Naive thymus-derived CD4-positive, alpha-beta T cell (primary cell): ENCODE results near the gene AMDHD2. TPM values are rescaled to one million over a fixed set of nuclear protein-coding genes. Genes with fewer than 3 reads are reported as not detected.

Experiments
- ATAC-seq: fragments of 150-1000 bp; cut with Tn5 transposase; 2 replicates; pipeline ENCODE4 v1.10.0; 2021; ENCODE audit warnings: mild to moderate bottlenecking, moderate library complexity
- CTCF ChIA-PET: fragments of 350-600 bp; sonication (Branson Sonifier 250); formaldehyde crosslinking; loops from one replicate; lab custom pipeline; 2021; ENCODE audit warnings: antibody characterized with exemption; lab: Charles Lee
- POLR2A ChIA-PET: fragments of 350-600 bp; sonication (Branson Sonifier 250); formaldehyde crosslinking; loops from one replicate; lab custom pipeline; 2021; ENCODE audit warnings: antibody characterized with exemption, inconsistent platforms; lab: Charles Lee
- DNase-seq, 9 donors: peaks; one replicate each; pipeline versions ENCODE4 v3.0.0 to v3.0.0-alpha.2; 2020 to 2022; ENCODE audit warnings: mixed read lengths in 1 of 9
- H3K27ac ChIP-seq: one replicate; pipeline ENCODE4 v1.7.0; 2013; ENCODE audit warnings: mild to moderate bottlenecking, low read depth, low read length, moderate library complexity
- H3K27me3 ChIP-seq, 2 donors: one replicate each; pipeline ENCODE4 v1.7.0; 2013; ENCODE audit warnings: low read length in 2 of 2, mild to moderate bottlenecking in 2 of 2, moderate library complexity in 2 of 2; ENCODE audit not compliant: control insufficient read depth in 2 of 2, insufficient read depth in 2 of 2
- H3K36me3 ChIP-seq, 3 experiments: 1 replicate in 2 of 3; 2 replicates in 1 of 3; pipeline ENCODE4 v1.7.0; 2013; ENCODE audit warnings: low read length in 3 of 3, mild to moderate bottlenecking in 3 of 3, moderate library complexity in 1 of 3; ENCODE audit not compliant: insufficient read depth in 3 of 3, control insufficient read depth in 2 of 3
- H3K4me1 ChIP-seq, 2 donors: one replicate each; pipeline ENCODE4 v1.7.0; 2013; ENCODE audit warnings: low read length in 2 of 2, mild to moderate bottlenecking in 2 of 2, moderate library complexity in 1 of 2; ENCODE audit not compliant: control insufficient read depth in 2 of 2, insufficient read depth in 2 of 2
- H3K4me3 ChIP-seq: 2 replicates; pipeline ENCODE4 v1.7.0; 2013; ENCODE audit warnings: mild to moderate bottlenecking, low read length
- H3K9me3 ChIP-seq, 3 experiments: 1 replicate in 2 of 3; 2 replicates in 1 of 3; pipeline ENCODE4 v1.7.0; 2013; ENCODE audit warnings: low read length in 3 of 3; ENCODE audit not compliant: control insufficient read depth in 2 of 3
- H3K27ac Mint-ChIP-seq, 9 donors: one replicate each; pipeline ENCODE4 v1.8.0; 2020 to 2022; ENCODE audit warnings: mixed read lengths in 9 of 9, mild to moderate bottlenecking in 8 of 9, moderate library complexity in 5 of 9, inconsistent platforms in 2 of 9
- H3K27me3 Mint-ChIP-seq, 5 donors: one replicate each; pipeline ENCODE4 v1.8.0; 2021 to 2022; ENCODE audit warnings: mixed read lengths in 5 of 5, mild to moderate bottlenecking in 1 of 5
- H3K36me3 Mint-ChIP-seq, 5 donors: one replicate each; pipeline ENCODE4 v1.8.0; 2020 to 2022; ENCODE audit warnings: mixed read lengths in 5 of 5, mild to moderate bottlenecking in 3 of 5, inconsistent platforms in 1 of 5
- H3K4me1 Mint-ChIP-seq, 7 donors: one replicate each; pipeline ENCODE4 v1.8.0; 2020 to 2022; ENCODE audit warnings: mixed read lengths in 7 of 7, mild to moderate bottlenecking in 3 of 7, inconsistent platforms in 1 of 7
- H3K4me3 Mint-ChIP-seq, 10 donors: one replicate each; pipeline ENCODE4 v1.8.0; 2020 to 2022; ENCODE audit warnings: mild to moderate bottlenecking in 10 of 10, mixed read lengths in 10 of 10, moderate library complexity in 6 of 10, inconsistent platforms in 2 of 10
- H3K9me3 Mint-ChIP-seq, 11 donors: one replicate each; pipeline ENCODE4 v1.8.0; 2020 to 2022; ENCODE audit warnings: mixed read lengths in 11 of 11, mild to moderate bottlenecking in 4 of 11, inconsistent platforms in 1 of 11, moderate library complexity in 1 of 11
- intact Hi-C, 2 donors: fragments of 100-400 bp; cut with micrococcal nuclease; formaldehyde crosslinking; loops; one replicate each; pipeline ENCODE4 v1.15.1; 2023
- polyA plus RNA-seq, 2 donors: library from polyadenylated mRNA; unstranded; fragments of 300-500 nt; fragmentation: Illumina TruSeq; gene quantifications; one replicate each; pipeline ENCODE4 v1.2.3, GENCODE V29; 2021
- total RNA-seq, 6 experiments: library from RNA in 5 of 6; stranded (reverse) in 5 of 6; gene quantifications; 1 replicate in 5 of 6; 2 replicates in 1 of 6; pipeline ENCODE4 v1.2.3 and lab custom pipeline; 2021 to 2026

Gene AMDHD2
- total and polyA plus RNA-seq, 7 experiments from 2014 or later: 15.0 to 258 (median 102) TPM

DNA sequence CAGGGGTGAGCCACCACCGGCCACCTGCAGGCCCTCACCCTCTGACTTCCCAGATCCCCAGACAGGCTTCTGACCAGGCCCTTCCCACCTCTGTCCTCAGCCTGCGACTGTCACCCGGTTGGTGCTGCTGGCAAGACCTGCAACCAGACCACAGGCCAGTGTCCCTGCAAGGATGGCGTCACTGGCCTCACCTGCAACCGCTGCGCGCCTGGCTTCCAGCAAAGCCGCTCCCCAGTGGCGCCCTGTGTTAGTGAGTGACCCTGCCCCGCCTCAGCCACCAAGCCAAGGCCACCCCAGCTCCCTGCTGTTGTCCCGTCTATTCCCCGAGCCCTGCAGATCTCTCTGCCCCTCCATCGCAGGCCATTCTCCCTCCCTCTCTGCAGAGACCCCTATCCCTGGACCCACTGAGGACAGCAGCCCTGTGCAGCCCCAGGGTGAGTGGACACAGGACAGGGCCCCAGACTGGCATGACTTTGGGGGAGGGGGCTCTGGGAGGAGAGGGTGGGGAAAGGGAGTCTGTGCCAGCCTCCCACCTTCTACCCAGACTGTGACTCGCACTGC is 47.2 kb upstream of the AMDHD2 start:
- no peaks in the 10 kb centered on the region for H3K36me3 ChIP-seq
- Mint-ChIP-seq H3K27me3 (peaks cover 12 to 50% (median 19%) of the 10 kb centered on the region in 5 donors), H3K27ac (no peak overlapping the region), H3K9me3 (no peaks in the 10 kb centered on the region), H3K4me3 (peak overlapping the region; percentile 56 to 85 (median 72)), H3K4me1 (peaks cover 13 to 36% (median 23%) of the 10 kb centered on the region in 7 donors), H3K36me3 (peaks cover 0 to 1% (median 0%) of the 10 kb centered on the region in 5 donors)
- no peak for ATAC-seq
- ChIA-PET CTCF (no interaction called here), POLR2A (interaction anchor here (0.5 kb wide), 1 partner anchor 212 kb away, joined by 3 read pairs; no protein-coding TSS in a partner anchor)
- no peak overlapping the region for H3K4me3 ChIP-seq
- intact Hi-C loops: loop anchor here in 1 of 2 donors (5.0 kb wide), 2 partner anchors 206 to 209 kb away; partner anchors contain the start of genes KCTD5 and RNPS1
- no peak overlapping the region for H3K27ac ChIP-seq
- DNase-seq: peak in 1 of 9 donors; percentile 21
- peaks cover 4 to 24% of the 10 kb centered on the region in 2 donors for H3K27me3 ChIP-seq
- no peaks in the 10 kb centered on the region for H3K9me3 ChIP-seq
- H3K4me1 ChIP-seq: peaks cover 11 to 12% of the 10 kb centered on the region in 2 donors

DNA sequence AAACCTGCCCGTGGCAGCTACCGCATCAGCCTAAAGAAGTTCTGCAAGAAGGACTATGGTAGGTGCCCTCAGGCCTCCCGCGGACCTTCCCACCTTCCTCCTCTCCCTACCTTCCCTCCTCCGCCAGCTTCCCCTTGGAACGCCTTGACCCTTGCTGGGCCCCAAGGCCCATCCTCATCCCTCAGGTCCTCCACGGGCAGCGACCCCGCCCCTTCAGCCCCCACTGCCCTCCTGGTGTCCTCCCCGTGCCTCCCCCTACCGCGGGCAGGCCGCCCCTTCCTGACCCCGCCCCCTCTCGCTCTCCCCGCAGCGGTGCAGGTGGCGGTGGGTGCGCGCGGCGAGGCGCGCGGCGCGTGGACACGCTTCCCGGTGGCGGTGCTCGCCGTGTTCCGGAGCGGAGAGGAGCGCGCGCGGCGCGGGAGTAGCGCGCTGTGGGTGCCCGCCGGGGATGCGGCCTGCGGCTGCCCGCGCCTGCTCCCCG is 46.7 kb upstream of the AMDHD2 start:
- Histone ChIP-seq H3K4me1 (peaks cover 11 to 12% of the 10 kb centered on the region in 2 donors), H3K4me3 (no peak overlapping the region), H3K27me3 (peaks cover 4 to 21% of the 10 kb centered on the region in 2 donors), H3K9me3 (no peaks in the 10 kb centered on the region), H3K36me3 (no peaks in the 10 kb centered on the region), H3K27ac (no peak overlapping the region)
- Mint-ChIP-seq H3K4me1 (peaks cover 15 to 33% (median 21%) of the 10 kb centered on the region in 7 donors), H3K27me3 (peaks cover 12 to 46% (median 19%) of the 10 kb centered on the region in 5 donors), H3K36me3 (peaks cover 0 to 1% (median 0%) of the 10 kb centered on the region in 5 donors), H3K9me3 (no peaks in the 10 kb centered on the region), H3K27ac (peak overlapping the region in 1 of 9 donors; percentile 14), H3K4me3 (peak overlapping the region; percentile 56 to 85 (median 72))
- DNase-seq (peak in 6 of 9 donors; percentile 31 to 54 (median 37)), ATAC-seq (peak; percentile 14)
- ChIA-PET POLR2A (no interaction called here), CTCF (no interaction called here)
- intact Hi-C loops: loop anchor here in 1 of 2 donors (5.0 kb wide), 2 partner anchors 206 to 209 kb away; partner anchors contain the start of genes KCTD5 and RNPS1

DNA sequence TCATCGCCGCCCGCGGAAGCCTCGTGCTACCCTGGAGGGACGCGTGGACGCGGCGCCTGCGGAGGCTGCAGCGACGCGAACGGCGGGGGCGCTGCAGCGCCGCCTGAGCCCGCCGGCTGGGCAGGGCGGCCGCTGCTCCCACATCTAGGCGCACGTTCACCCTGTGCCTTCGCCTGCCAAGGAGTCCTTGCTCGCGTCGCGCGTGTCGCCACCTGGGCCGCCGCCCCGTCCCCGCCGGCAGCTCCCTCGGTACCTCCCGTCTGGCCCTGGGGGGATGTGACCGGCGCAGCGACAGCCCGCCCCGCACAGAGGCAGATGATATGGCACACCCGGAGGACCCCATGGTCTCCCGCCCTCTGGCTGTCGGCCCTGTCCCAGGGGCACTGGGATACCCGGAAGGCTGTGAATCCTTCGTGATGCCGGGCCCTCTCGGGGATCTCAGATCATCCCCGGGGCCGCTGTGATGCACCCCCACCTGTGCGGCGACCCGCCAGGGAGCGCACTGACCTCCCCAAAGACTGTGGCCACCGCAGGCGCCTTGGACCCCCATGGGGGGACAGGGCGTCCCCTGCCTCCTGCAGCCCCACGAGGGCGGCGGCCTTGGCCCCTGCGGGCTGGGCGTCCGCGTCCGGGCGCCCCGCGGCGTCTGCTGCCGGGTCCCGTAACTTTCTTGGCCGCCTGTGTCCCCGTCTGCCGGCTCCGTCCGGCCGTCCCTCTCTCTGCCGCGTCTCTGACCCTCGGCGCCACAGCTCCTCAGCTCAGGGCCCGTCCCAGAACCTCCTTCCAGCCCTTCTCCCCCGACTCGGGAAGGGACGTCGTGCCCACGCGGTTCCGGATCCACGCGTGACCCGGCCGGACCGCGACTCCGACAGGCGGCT is 45.9 kb upstream of the AMDHD2 start:
- Histone ChIP-seq H3K27me3 (peaks cover 4 to 18% of the 10 kb centered on the region in 2 donors), H3K4me3 (peak overlapping the region; percentile 71), H3K4me1 (peaks cover 11 to 12% of the 10 kb centered on the region in 2 donors), H3K9me3 (no peaks in the 10 kb centered on the region), H3K27ac (peak overlapping the region; percentile 66), H3K36me3 (no peaks in the 10 kb centered on the region)
- H3K27me3 Mint-ChIP-seq: peaks cover 12 to 38% (median 19%) of the 10 kb centered on the region in 5 donors
- no peaks in the 10 kb centered on the region for H3K9me3 Mint-ChIP-seq
- DNase-seq: peak; percentile 43 to 64 (median 59)
- peaks cover 0 to 1% (median 0%) of the 10 kb centered on the region in 5 donors for H3K36me3 Mint-ChIP-seq
- intact Hi-C loops: loop anchor here (1.0 to 5.0 kb wide), 6 partner anchors 13 to 208 kb away; partner anchors contain the start of genes CCNF (in 2 of the 2), AMDHD2 (in 1 of the 2), KCTD5 (in 1 of the 2) and RNPS1 (in 1 of the 2)
- ChIA-PET CTCF (no interaction called here), POLR2A (interaction anchor here (0.5 kb wide), 1 partner anchor 328 kb away, joined by 3 read pairs; no protein-coding TSS in a partner anchor)
- no peak overlapping the region for H3K27ac Mint-ChIP-seq
- H3K4me3 Mint-ChIP-seq: peak overlapping the region; percentile 49 to 79 (median 66)
- ATAC-seq: peak; percentile 82
- H3K4me1 Mint-ChIP-seq: peaks cover 15 to 32% (median 20%) of the 10 kb centered on the region in 7 donors

DNA sequence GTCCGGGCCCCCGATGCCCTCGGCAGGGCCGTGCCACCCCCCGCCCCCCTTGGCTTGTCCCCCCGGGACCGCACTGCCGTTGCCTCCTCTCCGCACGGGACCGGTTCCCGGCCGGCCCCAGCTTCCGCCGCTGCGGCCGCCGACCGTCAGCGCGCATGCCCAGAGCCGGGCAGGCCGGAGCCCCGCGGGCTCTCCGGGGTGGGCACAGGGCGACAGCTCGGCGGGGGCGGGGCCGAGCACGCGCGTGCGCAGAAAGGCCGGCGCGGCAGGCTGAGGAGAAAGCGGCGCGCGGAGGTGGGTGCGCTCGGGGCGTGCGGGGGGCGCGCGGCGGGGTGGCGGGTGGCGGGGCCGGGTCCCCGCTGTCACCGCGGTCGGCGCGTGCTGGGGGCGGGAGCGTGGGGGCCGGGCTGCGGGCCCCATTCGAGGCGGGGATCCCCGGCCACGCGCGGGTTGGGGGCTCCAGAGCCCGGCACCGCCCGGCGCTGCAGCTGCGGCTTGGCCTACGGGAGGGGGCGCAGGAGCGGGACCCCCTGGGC is 45.2 kb upstream of the AMDHD2 start, which contains the start of gene TBC1D24:
Gene TBC1D24 (plus strand): TSS at position 251 of the 536 bp plus-strand sequence. CDS start 21,022 bp downstream, outside the sequence.
- H3K4me1 Mint-ChIP-seq: peaks cover 14 to 34% (median 17%) of the 10 kb centered on the region in 7 donors
- Histone ChIP-seq H3K36me3 (no peaks in the 10 kb centered on the region), H3K4me3 (peak within 1 kb of the TSS; percentile 71), H3K9me3 (no peaks in the 10 kb centered on the region), H3K27ac (peak within 1 kb of the TSS; percentile 66), H3K27me3 (peaks cover 4 to 14% of the 10 kb centered on the region in 2 donors), H3K4me1 (peaks cover 11 to 12% of the 10 kb centered on the region in 2 donors)
- H3K27ac Mint-ChIP-seq: no peak within 1 kb of the TSS
- ATAC-seq (peak; percentile 80), DNase-seq (peak; percentile 41 to 94 (median 65))
- H3K9me3 Mint-ChIP-seq: no peaks in the 10 kb centered on the region
- intact Hi-C loops: loop anchor here (1.0 to 5.0 kb wide), 6 partner anchors 12 to 208 kb away; partner anchors contain the start of genes CCNF (in 2 of the 2), TEDC2 (in 2 of the 2), AMDHD2 (in 1 of the 2) and KCTD5 (in 1 of the 2)
- H3K4me3 Mint-ChIP-seq: peak within 1 kb of the TSS; percentile 61 to 81 (median 73)
- ChIA-PET POLR2A (interaction anchor here (0.5 kb wide), 1 partner anchor 329 kb away, joined by 3 read pairs; no protein-coding TSS in a partner anchor), CTCF (interaction anchor here (0.8 kb wide), 1 partner anchor 12 kb away, joined by 3 read pairs; no protein-coding TSS in a partner anchor)
- peaks cover 0 to 1% (median 0%) of the 10 kb centered on the region in 5 donors for H3K36me3 Mint-ChIP-seq
- H3K27me3 Mint-ChIP-seq: peaks cover 7 to 31% (median 13%) of the 10 kb centered on the region in 5 donors

DNA sequence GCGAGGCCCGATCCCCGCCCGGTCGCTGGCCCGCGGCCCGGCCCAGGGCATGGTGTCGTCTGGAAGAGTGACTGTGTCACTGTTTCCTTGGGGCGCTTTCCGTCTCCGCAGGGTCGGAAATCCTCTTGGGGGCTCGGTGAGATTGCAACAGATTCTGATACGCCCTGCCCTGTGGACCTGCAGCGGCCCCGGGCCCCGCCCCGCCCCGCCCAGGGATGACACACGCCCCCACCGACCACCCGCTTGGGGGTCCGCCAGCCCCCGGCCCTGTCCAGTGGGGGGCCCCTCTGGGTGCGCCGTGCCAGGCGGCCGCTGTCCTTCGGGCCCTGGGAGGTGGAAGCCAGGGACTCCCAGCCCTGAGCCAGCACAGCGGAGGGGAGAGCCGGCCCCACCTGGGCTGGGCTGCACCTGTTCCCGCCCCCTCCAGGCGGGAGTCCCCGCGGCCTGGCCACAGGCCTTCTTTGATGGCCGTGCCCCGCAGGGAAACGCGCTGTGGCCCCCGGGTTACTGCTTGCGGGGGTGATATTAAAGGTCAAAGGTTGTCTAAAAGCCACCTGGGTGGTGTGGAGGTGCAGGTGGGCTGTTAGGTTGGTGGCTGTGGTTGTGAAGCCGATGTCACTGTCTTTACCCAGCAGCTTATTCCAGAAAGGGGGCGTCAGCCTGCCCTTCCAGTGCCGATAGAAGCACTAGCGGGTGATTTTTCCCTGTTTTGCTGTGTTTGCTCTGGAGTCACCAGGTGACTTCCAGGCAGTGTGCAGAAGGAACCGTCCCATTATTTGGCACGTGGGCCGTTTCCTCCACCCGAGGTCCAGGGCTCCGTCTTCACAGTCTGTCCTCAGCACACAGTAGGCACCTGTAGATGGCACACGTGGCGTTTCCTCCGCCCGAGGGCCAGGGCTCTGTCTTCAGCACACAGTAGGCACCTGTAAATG is 44.5 kb upstream of the AMDHD2 start:
- ChIA-PET CTCF (interaction anchor here (0.8 kb wide), 1 partner anchor 11 kb away, joined by 3 read pairs; no protein-coding TSS in a partner anchor), POLR2A (no interaction called here)
- DNase-seq (peak in 3 of 9 donors; percentile 27 to 35 (median 35)), ATAC-seq (peak; percentile 49)
- intact Hi-C loops: loop anchor here in 1 of 2 donors (1.0 kb wide), 1 partner anchor 15 kb away; the partner anchor contains the start of gene TEDC2
- Mint-ChIP-seq H3K27me3 (peaks cover 0 to 24% (median 6%) of the 10 kb centered on the region in 5 donors), H3K9me3 (no peaks in the 10 kb centered on the region), H3K36me3 (peaks cover 0 to 1% (median 0%) of the 10 kb centered on the region in 5 donors), H3K4me1 (peaks cover 13 to 36% (median 16%) of the 10 kb centered on the region in 7 donors), H3K4me3 (peak overlapping the region; percentile 61 to 81 (median 68)), H3K27ac (peak overlapping the region in 1 of 9 donors; percentile 48)
- H3K27ac ChIP-seq: peak overlapping the region; percentile 35
- H3K27me3 ChIP-seq: peaks cover 4 to 9% of the 10 kb centered on the region in 2 donors
- H3K4me1 ChIP-seq: peaks cover 11 to 12% of the 10 kb centered on the region in 2 donors
- no peaks in the 10 kb centered on the region for H3K36me3 ChIP-seq
- H3K9me3 ChIP-seq: no peaks in the 10 kb centered on the region
- peak overlapping the region; percentile 39 for H3K4me3 ChIP-seq
